ENCODE measurements around the gene NOTCH3.

NOTCH3 gene

DNA sequence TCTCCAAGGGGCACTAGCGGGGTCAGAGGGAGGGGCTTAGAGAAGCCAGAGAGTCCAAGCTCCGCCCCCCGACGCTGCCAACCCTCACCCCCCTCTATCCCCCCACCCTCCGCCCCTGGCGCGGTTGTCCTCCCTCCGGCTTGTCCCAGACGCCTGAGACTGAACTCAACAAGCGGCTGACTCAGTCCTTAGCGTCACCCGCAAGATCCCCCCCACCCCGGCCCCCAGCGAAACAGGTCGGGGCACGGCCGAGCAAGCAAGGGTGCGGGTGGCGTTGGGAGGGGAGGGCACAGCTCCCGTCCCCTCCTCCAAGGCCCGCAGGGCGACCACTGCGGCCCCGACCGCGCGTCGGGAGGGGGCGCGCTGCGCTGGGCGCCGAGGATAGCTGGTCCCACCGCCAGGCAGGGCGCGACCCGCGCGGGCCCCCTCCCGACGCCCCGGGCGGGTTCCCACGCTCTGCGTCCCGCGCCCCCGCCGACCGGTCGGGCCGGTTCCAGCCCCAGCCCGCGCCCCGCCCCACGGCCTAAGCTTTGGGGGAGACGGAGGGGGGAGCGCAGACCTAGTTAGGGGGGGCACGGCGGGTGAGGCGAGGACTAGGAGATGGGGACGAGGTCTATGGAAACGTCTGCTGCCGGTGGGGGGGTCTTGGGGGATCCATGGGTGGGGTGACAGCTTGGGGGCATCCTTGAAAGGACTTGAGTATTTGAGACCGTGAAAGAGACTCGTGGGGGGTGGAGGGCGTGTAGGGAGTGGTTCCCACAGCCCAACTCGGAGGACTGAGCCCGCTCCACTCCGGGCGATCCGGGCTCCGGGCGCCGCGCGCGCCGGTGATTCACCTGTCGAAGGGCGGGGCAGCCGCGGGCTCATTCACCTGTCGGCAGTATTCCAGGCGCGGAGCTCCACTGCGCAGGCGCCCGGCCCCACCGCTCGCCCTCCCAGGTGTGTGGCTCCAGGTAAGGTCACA is 5.1 kb downstream of the NOTCH3 start:
- DNase-seq, result no peak

DNA sequence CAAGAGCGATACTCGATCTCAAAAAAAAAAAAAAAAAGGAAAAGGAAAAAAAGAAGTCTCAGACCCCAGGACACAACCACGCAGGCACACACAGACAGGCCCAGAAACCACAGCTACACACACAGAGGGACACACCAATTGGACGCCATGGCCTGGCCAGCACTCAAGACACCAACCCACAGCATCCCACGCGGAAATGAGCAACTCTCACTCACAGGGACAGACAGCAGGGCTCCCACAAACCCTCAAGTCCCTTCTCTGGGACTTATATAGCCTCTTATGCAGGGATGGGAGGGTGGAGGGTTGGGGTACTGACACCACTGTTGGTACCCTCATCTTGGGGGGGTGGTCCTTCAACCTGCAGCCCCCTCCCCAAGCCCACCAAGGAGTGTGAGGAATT is 5.9 kb downstream of the NOTCH3 start:
- DNase-seq, result no peak

DNA sequence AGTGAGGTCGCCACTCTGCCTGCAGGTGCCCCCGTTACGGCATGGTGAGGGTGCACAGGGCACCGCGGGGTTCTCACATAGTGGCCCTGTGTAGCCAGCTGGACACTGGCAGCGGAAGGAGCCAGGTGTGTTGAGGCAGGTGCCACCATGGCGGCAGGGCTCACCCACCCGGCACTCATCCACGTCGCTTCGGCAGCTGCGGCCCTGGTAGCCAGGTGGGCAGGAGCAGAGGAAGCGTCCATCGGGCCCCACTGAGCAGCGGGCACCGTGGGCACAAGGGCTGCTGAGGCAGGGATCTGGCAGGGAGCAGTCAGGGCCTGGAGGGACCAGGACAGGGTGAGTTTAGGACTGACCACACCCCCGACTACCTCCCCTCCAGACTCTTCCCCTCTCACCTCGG is 8.8 kb downstream of the NOTCH3 start:
- DNase-seq, result no peak

DNA sequence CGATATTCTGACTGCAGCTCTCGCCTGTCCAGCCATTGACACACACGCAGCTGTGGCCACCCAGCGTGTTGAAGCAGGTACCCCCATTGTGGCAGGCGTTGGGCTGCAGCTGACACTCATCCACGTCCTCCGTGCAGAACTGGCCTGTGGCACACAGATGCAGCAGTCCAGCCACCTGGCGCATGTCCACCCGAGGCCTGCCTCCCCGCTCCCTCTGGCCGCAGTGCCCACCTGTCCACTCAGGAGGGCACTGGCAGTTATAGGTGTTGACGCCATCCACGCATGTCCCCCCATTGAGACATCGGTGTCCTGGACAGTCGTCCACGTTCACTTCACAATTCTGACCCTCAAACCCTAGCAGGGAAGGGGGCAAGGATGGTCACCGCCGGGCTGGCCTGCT is 9.3 kb downstream of the NOTCH3 start:
- DNase-seq, result no peak

DNA sequence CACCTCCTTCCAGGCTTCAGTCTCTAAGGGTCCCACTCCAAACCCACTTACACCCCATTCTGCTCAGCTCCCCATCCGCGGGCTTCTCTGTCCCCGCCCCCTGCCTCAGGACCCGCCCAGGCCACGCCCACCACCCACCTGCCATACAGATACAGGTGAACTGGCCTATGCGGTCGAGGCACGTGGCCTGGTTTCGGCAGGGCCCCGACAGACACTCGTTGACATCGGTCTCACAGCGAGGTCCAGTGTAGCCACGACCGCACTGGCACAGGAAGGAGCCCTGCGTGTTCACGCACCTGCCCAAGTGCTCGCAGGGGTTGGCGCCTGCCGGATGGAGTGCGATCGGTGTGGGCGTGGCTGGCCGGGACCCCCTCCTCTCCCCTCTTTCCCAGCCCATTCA is 11.9 kb downstream of the NOTCH3 start:
- DNase-seq, result no peak

DNA sequence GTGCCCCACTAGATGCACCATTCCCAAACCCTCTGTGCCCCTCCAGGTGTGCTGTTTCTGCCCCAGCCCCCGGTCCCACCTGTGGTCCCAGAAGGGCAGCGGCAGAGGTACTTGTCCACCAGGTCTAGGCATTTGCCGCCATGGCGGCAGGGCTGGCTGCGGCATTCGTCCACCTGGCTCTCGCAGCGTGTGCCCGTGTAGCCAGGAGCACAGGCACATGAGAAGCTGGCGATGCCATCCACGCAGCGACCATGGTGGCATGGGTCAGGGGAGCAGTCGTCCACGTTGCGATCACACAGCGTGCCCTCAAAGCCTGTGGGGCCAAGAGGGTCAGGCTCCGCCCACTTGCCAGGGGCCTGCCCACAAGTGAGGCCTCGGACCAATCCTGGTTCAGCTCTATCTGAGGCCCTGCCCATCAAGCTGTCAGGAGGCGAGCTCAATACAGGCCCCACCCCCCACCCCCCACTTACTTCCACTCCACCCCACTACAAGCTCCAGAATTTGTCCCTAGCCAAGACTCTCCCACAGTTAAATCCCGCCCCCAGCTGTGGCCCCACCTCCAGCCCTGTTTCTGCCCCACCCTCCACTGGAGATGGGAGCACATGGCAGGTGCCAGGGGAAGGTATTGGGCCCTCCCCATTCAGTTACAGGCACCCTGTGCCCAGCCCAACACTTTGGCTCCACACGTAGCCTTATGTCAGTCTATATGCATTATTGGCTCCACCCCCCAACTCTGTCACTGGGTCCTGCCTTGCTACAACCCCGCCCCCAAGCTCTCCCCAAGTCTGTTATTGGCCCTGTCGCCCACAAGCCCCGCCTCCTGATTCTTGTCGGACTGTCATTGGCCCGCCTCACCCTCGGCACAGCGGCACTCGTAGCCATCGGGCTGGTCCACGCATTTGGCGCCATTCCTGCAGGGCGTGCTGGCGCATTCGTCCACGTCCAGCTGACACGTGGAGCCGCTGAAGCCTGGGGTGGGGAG is 13.5 kb downstream of the NOTCH3 start:
- DNase-seq, result no peak

DNA sequence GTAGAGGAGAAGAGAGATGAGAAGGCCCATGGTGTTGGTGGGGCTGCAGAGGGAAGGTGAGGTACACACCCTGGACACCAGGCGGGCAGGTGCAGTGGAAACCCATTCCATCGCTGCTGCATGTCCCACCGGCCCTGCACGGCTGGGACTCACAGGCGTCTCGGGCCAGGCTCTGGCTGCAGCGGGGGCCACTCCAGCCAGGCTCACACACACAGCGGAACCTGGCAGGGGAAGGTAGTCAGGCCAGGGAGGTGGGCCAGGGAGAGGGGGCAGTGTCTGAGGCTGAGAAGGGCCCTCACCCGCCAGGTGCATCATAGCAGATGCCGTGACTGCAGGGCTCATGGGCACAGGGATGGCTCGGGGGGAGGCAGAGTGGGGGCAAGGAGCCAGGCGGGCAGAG is 15.6 kb downstream of the NOTCH3 start:
- no peak for DNase-seq

DNA sequence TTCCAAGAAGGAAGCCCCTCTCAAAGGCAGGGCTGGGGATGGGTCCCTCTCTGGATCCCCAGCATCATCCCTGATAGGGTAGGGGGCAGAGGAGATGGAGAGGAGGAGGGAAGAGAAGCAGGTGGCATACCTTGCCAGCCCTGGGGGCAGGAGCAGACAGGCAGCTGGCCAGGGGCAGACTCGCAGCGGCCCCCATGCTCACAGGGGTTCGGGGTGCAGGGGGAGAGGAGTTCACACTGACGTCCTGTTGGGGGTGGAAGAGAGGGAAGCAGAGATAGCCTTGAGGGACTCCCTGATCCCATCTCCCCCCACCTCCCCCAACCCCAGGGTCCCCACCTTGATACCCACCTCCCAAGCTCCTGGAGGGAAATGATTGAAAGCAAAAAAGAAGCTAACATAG is 16.0 kb downstream of the NOTCH3 start:
- DNase-seq, result no peak

DNA sequence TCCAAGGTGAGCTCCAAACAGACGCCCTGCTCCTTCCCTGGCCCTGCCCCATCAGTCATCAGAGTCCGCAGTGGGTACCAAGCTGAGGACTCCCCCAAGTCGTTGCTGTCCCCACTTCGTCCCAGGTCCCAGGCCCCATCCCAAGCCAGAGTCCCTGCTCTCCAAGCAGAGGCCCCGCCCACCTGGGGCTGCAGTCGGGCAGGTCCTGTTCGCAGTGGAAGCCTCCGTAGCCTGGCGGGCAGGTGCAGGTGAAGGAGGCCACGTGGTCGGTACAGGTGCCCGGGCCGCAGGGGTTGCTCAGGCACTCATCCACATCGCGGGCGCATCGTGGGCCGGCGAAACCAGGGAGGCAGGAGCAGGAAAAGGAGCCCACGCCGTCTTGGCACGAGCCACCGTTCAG is 19.4 kb downstream of the NOTCH3 start:
- DNase-seq, result no peak

DNA sequence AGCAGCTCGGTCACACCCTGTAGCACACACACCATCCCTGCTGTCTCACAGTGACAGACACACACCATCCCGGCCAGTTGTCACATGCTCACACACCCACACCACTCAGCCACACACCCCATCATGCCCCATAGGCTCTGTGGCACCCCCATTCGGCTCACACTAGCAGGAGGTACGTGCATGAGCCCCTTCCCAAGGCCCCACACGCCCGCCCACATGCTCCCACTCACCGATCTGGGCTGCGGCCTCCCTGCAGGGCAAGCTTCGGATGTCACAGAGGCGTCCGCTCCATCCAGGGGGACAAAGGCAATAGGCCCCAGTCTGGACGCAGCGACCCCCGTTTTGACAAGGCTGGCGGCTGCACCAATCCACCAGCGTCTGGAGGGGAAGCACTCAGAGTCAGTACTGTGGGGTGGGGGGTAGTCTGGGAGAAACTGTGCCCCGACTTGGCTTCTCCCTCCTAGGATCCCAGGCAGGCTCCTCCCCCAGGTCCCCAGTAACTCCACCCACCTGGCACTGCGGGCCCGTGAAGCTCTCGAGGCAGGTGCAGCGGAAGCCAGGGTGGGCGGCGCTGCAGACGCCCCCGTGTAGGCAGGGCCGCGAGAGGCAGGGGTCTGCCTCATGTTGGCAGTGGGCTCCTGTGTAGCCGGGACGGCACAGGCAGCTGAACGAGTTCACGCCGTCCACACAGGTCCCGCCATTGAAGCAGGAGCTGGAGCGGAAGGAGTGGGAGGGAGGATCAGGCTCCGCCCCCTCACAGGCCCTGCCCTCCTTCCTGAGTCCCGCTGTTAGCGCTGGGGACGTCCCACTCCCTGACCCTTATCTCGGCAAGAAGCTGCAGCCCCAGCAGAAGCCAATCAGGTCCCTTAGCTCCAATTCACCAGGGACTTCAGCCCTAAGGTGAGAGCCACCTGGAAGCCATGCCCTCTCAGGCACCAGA is 20.1 kb downstream of the NOTCH3 start:
- no peak for DNase-seq

DNA sequence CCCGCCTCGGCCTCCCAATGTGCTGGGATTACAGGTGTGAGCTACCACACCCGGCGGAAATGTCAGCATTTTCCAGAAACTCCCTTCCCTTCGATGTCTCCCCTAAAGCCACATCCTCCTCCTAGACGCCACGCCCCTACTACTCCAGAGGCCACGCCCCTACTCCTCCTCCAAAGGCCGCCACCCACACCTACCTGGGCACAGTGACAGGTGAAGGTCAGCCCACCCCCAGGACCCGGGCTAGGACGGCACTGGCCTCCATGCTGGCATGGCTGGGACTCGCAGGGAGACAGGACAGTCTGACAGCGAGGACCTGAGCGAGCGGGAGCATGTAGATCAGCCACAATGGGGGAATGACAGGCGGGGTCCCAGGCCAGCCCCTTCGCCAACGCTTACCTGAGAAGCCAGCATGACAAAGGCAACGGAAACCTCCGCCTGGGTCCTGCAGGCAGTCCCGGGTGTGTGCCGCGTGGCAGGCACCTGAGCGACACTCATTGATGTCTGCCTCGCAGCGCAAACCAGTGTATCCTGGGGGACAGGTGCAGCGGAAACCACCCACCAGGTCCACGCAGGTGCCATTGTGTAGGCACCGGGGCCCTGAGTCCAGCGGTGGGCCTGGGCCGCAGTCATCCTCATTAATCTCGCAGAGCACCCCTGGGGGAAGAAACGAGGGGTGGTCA is 22.0 kb downstream of the NOTCH3 start:
- DNase-seq, result no peak

DNA sequence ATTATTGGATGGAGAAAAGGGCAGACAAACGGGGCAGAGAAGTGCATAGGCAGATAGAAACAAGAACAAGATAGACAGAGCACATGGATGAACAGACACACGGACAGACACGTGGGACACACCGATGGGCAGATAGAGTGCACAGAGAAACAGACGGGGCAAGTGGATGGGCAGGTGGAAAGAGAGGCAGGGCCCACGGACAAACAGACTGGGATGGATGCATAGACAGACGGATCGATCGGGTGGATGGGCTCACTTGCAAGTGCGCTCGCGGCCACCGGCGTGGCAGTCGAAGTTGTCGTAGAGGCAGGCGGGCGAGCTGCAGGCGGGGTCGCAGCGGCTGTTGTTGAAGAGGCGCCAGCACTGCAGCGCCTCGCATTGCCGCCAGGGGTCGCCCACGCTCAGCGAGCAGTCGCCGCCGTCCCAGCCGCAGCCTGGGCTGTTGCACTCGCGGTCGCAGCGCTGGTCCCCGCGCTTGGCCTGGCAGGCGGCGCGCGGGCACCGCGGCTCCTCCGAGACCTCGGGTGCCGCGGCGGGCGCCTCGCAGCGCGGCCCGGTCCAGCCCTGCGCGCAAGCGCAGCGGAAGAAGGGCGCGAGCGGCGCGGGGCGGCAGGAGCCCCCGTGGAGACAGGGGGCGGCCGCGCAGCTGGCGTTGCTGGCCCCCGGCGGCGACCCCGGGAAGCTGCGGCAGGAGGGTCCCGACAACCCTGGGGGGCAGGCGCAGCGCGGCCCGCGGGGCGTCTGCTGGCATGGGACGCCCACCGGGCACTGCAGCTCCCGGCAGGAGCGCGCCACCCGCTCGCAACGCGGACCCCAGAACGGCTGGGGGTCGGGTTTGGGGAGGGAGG is 23.3 kb downstream of the NOTCH3 start:
- peak; percentile 82 to 83 for DNase-seq

DNA sequence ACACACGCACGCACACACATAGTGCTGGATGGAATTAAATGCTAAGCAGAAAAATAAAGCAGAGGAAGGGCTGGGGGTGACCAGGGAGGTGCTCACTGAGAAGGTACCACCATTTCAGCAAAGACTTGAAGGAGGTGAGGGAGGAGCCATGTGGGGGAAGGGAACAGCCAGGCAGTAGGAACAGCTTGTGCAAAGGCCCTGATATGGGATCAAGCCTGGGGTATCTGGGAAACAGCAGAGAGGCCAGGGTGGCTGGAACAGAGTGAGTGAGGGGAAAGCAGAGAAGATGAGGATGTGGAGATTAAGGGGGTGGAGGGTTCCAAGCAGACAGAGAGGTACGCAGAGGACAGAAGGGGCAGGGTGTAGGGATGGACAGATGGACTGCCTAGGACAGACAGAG is 25.2 kb downstream of the NOTCH3 start:
- DNase-seq, result no peak

DNA sequence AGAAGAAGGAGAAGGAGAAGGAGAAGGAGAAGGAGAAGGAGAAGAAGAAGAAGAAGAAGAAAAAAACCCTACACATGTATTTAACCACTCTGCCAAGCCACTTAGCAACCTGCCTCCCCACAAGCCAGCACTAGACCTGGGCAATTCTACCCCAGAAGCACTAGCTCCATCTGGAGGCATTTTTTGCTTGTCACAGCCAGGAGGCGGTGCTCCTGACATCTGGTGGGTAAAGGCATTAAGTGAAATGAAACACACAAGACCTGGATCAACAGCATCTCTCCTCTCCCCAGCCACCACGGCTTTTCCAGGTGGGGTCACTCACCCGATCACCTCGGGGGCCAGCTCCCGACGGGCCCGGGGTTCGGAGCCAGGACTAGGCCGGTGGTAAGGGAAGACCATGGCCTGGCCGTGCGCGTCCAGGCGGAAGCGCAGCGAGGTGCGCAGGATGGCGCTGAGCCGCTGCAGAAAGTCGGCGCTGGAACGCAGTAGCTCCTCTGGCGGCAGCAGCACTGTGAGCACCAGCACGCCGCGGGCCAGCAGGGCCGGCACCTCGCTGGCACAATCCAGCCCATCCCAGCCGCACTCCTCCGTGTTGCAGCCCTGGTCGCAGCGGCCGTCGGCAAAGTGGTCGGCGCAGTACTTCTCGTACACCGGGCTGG is 26.9 kb downstream of the NOTCH3 start:
- DNase-seq, result no peak

DNA sequence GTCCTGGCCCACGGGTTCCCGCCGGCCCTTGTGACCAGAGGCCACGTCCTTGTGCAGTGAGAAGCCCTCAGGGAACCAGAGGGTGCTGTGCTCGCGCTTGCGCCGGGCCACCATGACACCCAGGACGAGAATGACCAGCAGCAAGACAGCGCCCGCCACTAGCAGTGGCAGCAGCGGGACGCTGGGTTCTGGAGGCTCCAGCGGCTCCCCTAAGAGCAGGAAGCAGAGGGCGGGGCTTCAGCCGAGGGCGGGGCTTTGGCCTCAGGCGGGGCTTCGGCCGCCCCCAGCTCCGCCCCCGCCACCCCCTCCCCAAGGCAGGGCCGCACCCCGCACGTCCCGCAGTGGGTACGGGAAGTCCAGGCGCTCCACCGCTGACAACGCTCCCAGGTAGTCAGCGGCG is 30.4 kb downstream of the NOTCH3 start:
- DNase-seq, result no peak

DNA sequence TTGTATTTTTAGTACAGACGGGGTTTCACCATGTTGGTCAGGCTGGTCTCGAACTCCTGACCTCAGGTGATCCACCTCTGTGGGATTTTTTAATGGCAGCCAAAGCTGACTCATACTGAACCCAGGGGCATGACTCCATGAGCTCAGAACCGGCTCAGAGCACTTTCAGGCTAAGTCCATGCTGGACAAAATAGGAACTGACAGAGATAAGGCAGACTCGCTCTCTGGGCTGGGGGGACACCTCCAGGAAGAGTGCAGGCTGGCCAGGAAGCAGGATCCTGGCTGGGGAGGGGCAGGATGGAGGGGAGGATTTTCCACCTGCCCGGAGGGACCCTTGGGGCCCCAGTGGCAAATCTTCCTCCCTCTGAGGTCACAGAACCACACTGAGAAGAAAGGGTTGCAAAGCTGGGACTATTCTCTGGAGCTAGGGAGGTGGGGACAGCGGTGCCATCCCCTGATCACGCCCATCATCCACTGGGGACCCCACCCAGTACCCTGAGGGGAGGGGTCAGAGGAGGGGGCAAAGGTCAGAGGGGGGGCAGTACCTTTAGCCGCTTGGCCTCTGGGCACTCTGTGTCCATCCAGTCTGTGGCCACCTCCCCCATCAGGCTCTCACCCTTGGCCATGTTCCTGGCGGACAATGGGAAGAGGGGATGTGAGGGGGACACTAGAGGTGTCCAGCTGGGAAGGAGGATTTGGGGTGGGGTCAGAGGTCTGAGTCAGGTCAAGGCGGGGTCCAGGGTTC is 31.1 kb downstream of the NOTCH3 start:
- no peak for DNase-seq

DNA sequence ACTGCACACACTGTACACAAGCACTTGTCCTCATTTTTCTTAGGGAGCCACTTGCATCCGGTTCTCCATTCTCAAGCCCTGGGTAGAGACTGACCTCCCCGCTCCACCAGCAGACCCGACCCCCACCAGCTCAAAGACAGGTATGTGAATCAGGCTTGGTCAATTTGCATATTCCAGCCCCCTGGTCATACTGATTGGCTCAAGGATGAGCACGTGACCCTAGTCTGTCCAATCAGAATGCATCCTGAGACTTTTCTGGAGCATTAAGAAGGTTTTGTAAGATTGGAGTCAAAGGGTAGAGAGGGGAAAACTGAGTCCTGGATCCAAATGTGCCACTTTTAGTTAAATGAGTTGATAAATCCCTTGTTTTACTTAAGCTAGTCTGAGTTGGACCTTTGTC is 34.1 kb downstream of the NOTCH3 start:
- DNase-seq, result no peak

DNA sequence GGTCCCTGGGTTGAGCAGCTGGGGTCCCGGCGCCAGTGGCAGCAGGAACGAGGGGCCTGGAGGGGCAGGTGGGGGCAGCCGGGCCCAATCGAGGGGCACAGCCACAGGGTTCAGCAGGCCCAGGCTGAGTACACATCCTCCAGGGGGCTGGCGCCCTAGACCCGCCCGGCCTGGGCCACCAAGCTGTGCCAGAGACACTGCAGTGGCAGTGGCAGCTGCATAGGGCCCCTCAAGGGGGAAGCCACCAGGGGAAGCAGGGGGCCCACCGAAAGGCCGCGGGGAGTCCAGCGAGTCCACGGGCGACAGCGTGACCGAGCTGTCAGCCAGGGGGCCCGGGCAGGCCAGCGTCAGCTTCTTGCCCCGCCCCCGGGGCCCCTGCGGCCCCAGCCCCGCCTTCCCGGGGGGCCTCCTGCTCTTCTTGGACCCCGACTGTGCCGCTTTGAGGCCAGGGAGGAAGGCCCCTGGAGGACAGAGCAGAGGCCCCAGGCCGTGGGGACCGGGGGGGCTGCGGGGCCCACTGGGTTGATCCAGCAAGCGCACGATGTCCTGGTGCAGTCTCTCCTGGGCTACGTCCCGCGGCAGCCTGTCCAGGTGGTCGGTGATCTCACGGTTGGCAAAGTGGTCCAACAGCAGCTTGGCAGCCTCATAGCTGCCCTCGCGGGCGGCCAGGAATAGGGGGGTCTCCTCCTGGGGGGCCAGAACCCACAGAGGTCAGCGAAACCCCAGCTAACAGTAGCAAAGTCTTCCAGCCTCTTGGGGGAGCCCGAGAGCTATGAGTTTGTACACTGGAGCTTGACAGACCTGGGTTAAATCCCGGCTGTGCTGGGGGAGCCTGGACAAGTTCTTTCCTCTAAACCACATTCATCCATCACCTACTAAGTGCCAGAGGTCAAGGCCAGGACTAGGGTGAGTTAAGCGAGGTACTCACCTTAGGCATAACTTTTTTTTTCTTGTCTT is 39.5 kb downstream of the NOTCH3 start:
- DNase-seq, result peak in 1 of 2 donors; percentile 10
